OCI-M2 (cell line): ENCODE measurements around the gene CERS4.
"Not testable (repeated sequence)": the region's sequence is repeated elsewhere in the genome, so short reads cannot be mapped to it uniquely, and the experiment has no call there.

ENCODE experiments used
- DNase-seq: peaks from one replicate; lab custom pipeline; 2025; ENCODE audit not compliant: unreplicated experiment; lab: John Stamatoyannopoulos, UW

Gene CERS4

DNA sequence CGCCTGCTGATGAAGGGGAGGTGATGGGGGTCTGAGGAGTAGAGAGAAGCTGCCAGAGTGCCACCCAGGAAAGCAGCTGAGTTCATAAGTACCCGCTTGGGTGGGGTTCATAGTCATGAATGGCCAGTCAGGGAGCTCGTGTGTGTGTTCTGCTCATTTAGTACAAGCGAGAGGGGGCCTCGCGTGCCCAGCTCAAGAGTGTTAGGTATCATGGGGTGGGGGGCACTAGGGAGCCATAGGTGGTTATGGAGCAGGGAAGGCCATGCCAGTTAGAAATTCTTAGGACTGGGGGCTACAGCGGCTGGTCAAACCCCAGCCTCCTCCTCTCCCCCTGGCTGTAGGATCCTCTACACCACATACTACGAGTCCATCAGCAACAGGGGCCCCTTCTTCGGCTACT is 52.2 kb downstream of the CERS4 start:
- DNase-seq: no peak

- DNase-seq: no peak
Measured at GRCh38 chr19:8261881-8262280, 52.7 kb downstream of the CERS4 start.

DNA sequence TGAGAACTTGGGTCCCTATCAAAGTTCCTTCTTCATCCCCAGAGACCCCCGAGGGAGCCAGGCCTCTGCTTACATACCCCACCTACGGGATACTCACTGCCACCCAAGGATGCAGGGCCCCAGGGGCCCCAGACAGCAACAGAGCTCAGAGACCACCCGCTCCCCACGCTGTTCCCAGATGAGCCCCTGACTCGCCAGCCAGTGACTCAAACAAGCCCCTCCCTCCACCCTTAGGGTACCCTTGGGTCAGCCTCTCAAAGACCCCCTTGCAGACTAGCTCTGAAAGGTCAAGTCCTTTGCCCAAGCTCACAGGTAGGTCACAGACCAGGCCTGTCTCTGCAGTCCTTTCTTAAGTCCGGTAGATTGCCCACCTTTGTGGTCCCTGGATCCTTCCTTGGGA is 53.3 kb downstream of the CERS4 start:
- no peak for DNase-seq

DNA sequence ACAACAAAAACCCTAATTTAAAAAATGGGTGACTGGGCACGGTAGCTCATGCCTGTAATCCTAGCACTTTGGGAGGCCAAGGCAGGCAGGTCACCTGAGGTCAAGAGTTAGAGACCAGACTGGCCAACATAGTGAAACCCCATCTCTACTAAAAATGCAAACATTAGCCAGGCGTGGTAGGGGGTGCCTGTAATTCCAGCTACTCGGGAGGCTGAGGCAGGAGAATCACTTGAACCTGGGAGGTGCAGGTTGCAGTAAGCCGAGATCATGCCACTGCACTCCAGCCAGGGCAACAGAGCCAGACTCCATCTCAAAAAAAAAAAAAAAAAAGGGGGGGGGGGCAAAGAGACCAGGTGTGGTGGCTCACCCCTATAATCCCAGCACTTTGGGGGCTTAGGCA is 55.1 kb downstream of the CERS4 start:
- not testable (repeated sequence) for DNase-seq

- DNase-seq: no peak
Measured at GRCh38 chr19:8265872-8266271, 56.7 kb downstream of the CERS4 start.

GRCh38 chr19:8269724-8270123 is 60.6 kb downstream of the CERS4 start:
- DNase-seq: no peak

DNA sequence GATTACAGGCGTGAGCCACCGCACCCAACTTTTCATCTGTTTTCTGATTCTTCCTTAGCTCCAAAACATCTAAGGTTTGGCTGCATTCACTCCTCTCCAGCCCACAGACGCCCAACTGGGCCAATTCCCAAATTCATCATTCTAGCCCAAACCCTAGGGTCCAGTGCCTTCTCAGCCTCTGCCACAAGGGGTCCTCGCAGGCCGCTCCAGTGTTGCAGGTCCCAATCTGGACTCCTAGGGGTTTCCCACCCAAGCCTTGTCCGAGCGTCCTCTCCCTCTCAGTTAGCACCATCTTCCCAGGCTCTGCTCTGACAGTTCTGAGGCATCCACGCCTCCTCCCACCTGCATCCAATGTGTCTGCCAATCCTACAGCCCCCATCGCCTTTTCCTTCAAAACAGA is 67.3 kb downstream of the CERS4 start:
- not testable (repeated sequence) for DNase-seq

DNA sequence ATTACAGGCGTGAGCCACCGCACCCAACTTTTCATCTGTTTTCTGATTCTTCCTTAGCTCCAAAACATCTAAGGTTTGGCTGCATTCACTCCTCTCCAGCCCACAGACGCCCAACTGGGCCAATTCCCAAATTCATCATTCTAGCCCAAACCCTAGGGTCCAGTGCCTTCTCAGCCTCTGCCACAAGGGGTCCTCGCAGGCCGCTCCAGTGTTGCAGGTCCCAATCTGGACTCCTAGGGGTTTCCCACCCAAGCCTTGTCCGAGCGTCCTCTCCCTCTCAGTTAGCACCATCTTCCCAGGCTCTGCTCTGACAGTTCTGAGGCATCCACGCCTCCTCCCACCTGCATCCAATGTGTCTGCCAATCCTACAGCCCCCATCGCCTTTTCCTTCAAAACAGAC is 82.2 kb downstream of the CERS4 start:
- not testable (repeated sequence) for DNase-seq

DNA sequence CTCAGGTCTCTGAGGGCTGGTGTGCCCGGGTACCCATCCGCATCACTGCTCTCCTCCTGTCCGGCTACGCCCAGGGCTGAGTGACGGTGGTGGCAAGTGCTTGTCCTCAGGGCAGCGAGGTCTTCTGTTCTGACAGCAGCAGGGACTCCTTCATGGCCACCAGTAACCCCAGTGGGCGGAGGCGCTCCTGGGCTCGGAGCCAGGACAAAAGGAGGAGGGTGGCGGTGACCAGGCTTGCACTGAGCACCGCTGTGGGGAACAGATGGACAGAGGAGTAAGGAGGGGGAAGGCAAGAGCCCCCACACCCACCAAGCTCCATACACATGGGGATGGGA is 93.2 kb downstream of the CERS4 start:
- no peak for DNase-seq

- no peak for DNase-seq
Measured at GRCh38 chr19:8302734-8303133, 93.6 kb downstream of the CERS4 start.

- no peak for DNase-seq
Measured at GRCh38 chr19:8304841-8305621, 95.9 kb downstream of the CERS4 start.

- no peak for DNase-seq
Measured at GRCh38 chr19:8305798-8306197, 96.6 kb downstream of the CERS4 start.

DNA sequence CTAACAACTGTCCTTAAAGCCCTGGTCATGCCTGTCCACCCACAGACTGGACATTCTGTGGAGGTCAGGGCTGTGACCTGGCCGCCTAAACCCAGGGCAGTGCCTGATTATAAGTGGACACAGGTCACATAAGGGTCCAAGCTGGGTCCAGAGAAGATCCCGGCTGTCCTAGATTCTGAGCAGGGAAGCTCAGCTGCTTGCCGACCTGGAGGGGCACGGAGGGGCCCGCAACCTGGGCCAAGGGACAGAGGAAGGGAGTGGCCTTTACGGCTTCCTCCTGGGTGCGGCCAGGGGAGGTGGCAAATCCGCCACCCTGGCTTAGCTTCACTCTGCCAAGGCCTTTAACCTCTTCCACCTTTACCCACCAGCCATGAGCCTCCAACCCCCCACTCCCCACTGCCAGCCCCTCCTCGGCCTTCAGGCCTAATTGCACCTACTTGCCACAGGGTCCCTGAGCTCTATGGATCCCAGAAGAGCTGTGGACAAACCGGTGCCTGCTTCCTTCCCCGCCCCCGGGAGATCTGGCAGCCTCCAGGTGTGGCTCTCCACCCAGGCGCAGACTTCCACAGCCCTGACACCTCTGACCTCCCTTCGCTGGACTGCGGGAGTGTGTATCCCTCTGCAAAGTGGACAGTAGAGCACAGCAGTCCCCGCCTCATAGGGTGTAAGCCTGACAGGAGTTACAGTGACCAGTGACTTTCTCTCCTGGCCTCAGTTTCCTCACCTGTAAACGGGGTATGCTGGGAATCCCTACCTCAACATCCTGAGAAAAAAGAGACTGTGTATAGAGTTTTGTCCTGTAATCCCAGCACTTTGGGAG is 97.3 kb downstream of the CERS4 start:
- DNase-seq: no peak

DNA sequence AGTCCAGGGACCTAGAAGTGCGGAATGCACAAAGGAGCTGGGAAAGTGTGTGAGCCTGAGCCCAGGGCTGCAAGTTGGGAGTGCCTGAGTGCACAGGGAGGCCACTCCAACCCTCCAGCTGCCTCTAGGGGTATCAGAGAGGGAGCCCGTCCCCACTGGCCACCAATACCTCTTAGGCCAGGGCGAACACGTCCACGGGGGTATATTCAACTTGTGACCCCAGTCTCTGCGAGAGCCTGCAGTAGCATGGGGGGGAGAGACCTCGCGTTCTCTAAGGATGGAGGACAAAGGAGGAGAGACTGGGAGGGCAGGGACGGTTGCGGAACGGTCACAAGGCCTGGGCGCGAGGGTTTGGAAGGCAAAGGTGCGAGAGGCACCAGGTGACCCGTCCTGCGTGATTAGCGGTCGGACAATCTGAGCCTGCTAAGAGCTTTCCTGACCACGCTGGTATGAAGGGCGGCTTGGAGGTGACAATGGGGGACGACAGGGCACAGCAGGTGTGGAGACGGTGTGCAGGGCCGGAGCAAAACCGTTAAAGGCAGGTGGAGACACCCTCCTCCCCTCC is 98.3 kb downstream of the CERS4 start:
- no peak for DNase-seq

- peak; percentile 90 for DNase-seq
Measured at GRCh38 chr19:8307965-8308866, 99.0 kb downstream of the CERS4 start, which contains the start of gene CD320. Gene CD320 (minus strand): TSS chr19:8308358. CDS start chr19:8308290, 68 bp downstream.

DNA sequence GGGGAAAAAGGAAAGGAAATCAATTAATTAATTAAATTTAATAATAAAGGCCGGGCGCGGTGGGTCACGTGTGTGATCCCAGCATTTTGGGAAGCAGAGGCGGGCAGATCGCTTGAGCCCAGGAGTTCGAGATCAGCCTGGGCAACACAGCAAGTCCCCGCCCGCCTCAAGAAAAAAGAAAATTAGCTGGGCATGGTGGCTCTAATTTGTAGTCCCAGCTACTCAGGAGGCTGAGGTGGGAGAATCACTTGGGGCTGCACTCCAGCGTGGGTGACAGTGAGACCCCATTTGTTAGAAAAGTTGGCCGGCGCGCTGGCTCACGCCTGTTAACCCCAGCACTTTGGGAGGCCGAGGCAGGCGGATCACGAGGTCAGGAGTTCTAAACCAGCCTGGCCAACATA is 99.7 kb downstream of the CERS4 start:
- DNase-seq: no peak

GRCh38 chr19:8310342-8311055 is 101.3 kb downstream of the CERS4 start:
- no peak for DNase-seq

DNA sequence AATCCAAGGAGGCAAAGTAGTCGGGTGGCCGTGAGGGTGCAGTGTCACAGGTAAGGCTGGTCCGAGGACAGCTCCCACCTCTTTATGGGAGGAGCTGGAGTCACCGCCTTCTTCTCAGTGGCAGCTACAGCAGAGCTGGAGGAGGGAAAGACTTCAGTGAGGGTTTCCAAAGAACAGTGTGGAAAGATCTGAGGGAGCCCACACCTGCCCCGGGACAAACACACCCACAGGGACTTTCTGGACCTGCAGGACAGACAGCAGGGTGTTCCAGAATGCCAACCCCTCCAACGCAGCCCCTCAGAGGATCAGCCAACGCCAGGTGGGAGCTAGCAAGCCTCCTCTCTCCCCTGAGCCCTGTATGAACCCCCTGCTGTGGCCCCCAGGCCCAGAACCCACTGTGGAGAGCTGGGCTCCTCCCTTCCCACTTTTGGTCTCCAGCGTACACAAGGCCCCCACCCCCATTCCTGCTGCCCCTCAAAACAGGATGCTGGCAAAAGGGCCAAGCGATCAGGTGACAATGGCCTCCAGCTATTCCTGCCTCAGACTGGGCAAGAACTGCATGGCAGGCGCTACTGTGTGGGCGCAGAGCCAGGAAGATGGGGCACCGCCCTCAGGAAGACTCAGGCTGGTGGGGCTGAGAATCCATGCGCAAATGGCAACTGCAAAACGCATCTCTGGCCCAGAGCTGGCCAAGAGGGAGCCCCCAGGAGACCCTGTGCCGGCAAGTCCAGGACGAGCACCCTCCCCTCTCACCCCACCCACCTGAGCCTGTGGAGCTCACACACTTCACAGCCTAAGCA is 102.5 kb downstream of the CERS4 start:
- DNase-seq: no peak
